Ramos (cell line): ENCODE measurements around the gene CFAP70.

Experiments used
- in situ Hi-C: fragments of 300-500 bp; cut with MboI; formaldehyde crosslinking; loops from one replicate; pipeline ENCODE4 v1.14.3; 2022; ENCODE audit warnings: low sequenced_read_pairs; ENCODE audit not compliant: unreplicated experiment

Gene CFAP70

GRCh38 chr10:73261362-73261995 lies 97.2 kb downstream of the CFAP70 start:
- in situ Hi-C loops, result no loop called here

GRCh38 chr10:73258612-73259011 lies 100.1 kb downstream of the CFAP70 start:
- in situ Hi-C loops, result loop anchor here (10.0 kb wide), 1 partner anchor 386 kb away; the partner anchor contains the start of gene MYOZ1

- in situ Hi-C loops, result loop anchor here (10.0 kb wide), 1 partner anchor 392 kb away; the partner anchor contains the start of gene MYOZ1
Measured at GRCh38 chr10:73253225-73253555, 105.5 kb downstream of the CFAP70 start.

GRCh38 chr10:73252445-73253224 lies 106.0 kb downstream of the CFAP70 start, which contains the start of gene MRPS16:
TSS of gene MRPS16 (minus strand) at chr10:73252644. CDS start at chr10:73252482, 162 bp downstream.
- in situ Hi-C loops, result loop anchor here (10.0 kb wide), 1 partner anchor 392 kb away; the partner anchor contains the start of gene MYOZ1

- in situ Hi-C loops, result loop anchor here (10.0 kb wide), 1 partner anchor 393 kb away; the partner anchor contains the start of gene MYOZ1
Measured at GRCh38 chr10:73251683-73252444, 106.8 kb downstream of the CFAP70 start.

GRCh38 chr10:73248259-73248724 lies 110.4 kb downstream of the CFAP70 start:
- in situ Hi-C loops, result no loop called here

- in situ Hi-C loops, result no loop called here
Measured at GRCh38 chr10:73247509-73248258, 111.0 kb downstream of the CFAP70 start.

- in situ Hi-C loops, result no loop called here
Measured at GRCh38 chr10:73246646-73247508, 111.8 kb downstream of the CFAP70 start, which contains the start of gene DNAJC9. TSS of gene DNAJC9 (minus strand) at chr10:73247255. CDS start at chr10:73247189, 66 bp downstream.

- in situ Hi-C loops, result no loop called here
Measured at GRCh38 chr10:73246322-73246645, 112.4 kb downstream of the CFAP70 start.

GRCh38 chr10:73244866-73245477 lies 113.7 kb downstream of the CFAP70 start:
- in situ Hi-C loops, result no loop called here

GRCh38 chr10:73239908-73240307 lies 118.8 kb downstream of the CFAP70 start:
- in situ Hi-C loops, result no loop called here

GRCh38 chr10:73238990-73239566 lies 119.6 kb downstream of the CFAP70 start:
- in situ Hi-C loops, result no loop called here

GRCh38 chr10:73234695-73235094 lies 124.0 kb downstream of the CFAP70 start:
- in situ Hi-C loops, result no loop called here

GRCh38 chr10:73233883-73234282 lies 124.8 kb downstream of the CFAP70 start:
- in situ Hi-C loops, result no loop called here

GRCh38 chr10:73232887-73233286 lies 125.8 kb downstream of the CFAP70 start:
- in situ Hi-C loops, result no loop called here

GRCh38 chr10:73229567-73229966 lies 129.1 kb downstream of the CFAP70 start:
- in situ Hi-C loops, result no loop called here

- in situ Hi-C loops, result no loop called here
Measured at GRCh38 chr10:73228247-73228646, 130.4 kb downstream of the CFAP70 start.

- in situ Hi-C loops, result no loop called here
Measured at GRCh38 chr10:73226663-73227062, 132.0 kb downstream of the CFAP70 start.
